ENCODE measurements around the gene WDR33.
"Not testable (repeated sequence)": the region's sequence is repeated elsewhere in the genome, so short reads cannot be mapped to it uniquely, and the experiment has no call there.

WDR33 gene

DNA sequence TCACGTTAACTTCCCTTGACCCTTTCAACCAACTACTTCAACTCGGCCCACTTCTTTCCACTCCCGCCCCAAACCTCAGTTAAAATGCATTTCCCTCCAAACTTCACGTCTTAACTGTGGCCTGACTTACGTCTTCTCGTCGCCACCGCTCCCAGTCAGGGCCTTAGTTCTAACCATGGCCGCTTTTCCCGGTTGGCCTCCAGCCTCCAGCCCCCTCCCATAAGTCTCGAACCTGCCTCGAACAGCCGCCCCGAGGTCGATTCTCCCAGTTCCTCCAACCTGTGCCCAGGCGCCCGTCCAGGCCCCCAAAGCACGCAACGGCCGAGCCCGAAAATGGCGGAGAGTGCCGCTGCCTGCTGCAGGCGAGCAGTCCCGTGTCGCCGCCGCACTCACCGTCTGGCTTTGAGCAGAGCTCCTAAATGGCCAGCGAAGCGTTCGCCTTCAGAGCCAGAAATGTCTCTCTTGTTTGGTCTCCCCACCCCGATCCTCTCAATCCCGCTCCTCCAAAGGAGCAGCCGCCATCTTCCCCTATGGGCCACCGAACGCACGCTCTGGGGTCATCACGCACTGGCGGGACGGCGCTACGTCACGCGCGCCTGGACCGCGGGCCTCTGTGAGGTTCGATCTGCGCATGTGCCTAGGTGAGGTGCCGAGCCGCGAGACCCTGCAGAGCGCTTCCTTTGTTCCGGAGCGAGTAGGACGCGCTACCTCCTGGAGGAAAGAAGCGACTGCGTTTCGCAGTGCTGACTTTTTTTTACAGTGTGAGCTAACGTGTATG is at the start of gene WDR33:
TSS of gene WDR33 (minus strand) at position 553 of the 778 bp plus-strand sequence. CDS start 40,190 bp downstream, outside the sequence.
- peak; percentile 95 for DNase-seq (ENCODE audit: low read depth)

DNA sequence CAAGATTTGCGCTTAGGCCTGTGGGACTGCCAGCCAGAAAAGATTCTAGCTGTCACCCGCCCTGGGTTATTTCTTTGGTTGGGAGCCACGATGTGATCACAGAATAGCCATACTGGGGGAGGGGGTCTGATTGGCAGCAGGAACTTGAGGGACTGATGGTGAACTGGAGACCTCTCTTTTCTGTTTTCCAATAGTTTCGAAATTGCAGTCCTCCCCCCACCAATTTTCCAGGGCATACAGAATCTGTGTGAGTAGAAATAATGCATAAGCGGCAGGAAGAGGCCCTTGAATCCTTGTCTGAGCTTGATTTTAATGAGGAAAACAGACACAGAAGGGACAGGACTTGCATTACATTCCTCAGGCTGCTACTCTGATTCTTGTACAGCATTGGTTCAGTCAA is 49.2 kb upstream of the WDR33 start:
- DNase-seq (ENCODE audit: low read depth) = no peak

DNA sequence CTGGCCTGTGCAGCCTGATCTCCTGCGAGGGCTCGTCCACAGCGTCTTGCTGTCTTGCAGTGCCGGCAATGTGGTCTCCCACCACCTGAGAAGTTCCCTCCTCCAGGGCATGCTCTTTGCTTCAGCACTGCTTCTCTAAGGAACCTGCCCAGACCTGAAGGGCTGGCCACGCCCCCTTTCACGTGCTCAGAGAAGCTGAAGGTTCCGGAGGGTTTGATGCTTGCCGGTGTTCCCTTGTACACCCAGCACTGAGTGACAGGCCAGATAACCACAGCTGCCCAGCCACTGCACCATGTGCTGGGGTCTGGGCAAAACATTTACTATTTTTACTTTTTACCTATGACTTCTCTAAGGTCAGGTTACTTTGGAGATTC is 48.7 kb upstream of the WDR33 start:
- DNase-seq (ENCODE audit: low read depth) = peak; percentile 38

DNA sequence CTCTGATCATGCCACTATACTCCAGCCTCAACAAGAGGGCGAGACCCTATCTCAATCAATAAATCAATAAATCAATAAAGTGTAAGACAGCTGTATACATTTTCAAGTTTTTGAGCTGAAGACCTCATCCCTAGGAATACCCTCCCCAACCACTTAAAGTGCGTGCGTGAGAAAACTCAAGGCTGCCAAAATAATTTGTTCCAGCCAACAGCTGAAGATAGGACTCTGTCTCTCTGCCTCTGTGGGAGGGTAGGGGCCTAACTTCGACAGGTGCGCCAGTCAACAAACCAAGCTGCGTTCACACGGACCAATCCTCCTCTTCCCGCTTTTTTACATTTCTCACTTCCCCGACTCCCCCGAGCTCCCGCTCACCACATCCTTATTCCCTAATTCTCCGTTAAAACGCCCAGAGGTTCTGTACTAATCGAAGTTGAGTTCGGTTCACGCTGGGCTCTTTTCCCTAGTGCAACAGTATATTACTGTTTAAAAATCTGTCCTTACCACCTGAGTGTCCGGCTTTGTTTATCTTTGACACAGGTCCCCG is 46.4 kb upstream of the WDR33 start:
- DNase-seq (ENCODE audit: low read depth) = peak; percentile 8

DNA sequence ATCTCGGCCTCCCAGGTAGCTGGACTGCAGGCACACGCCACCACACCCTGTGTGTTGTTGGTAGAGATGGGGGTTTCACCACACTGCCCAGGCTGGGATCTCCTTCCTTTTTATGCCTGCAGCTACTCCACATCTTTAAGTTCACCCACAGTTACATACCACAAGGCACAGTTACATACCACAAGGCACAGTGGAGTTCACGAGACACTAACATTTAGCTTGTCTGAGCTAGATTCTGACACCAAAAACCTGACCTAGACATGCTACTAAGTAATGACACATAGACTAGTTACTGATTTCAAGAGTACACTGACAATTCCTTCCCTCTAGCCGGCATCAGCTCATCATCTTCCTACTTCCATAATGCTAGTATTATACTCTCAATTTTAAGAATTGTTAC is 42.7 kb upstream of the WDR33 start:
- no peak for DNase-seq (ENCODE audit: low read depth)

DNA sequence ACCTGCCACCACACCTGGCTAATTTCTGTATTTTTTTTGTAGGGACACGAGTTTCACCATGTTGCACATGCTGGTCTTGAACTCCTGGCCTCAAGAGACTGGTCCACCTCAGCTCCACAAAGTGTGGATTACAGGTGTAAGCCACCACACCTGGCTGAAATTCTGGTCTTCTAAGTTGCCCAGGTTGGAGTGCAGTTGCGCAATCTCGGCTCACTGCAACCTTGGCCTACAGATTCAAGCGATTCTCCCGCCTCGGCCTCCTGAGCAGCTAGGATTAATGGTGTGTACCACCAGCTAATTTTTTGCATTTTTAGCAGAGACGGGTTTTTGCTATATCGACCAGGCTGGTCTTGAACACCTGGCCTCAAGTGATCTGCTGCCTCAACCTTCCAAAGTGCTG is 41.4 kb upstream of the WDR33 start:
- no peak for DNase-seq (ENCODE audit: low read depth)

DNA sequence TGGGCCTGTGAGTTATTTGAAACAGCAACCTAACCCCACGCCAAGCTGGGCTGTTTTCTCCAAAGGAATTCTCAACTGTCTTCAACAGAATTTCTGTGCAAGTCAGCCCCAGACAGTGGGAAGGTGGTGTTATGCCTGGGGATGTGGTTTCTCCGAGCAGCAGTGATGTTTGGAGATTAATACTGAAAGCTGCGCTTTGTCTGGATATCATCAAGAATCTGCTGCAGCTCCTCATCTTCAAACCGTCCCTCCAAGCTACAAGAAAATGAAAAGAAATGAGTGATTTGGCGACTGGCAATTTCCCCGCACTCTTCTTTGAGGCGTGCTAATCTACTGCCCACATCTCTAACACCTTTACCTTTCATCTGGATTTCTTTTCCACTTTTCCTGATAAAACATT is 37.0 kb upstream of the WDR33 start:
- DNase-seq (ENCODE audit: low read depth) = no peak

DNA sequence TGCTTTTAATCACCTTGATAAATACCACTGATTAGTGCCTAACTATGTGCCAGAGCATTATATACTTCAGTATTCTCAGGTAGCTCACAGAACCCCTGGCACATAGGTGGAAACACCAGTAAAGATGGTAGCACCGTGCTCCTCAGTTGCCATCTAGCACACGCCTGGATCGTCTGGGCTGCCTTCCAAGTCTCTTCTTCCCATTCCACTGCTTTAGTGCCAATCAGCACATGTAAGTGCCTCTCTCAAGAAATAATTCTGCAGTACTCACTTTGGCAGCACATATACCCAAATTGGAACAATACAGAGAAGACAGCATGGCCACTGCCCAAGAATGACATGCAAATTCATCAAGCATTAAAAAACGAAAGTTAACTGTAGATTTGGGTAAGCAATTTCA is 34.0 kb upstream of the WDR33 start:
- DNase-seq (ENCODE audit: low read depth) = no peak

DNA sequence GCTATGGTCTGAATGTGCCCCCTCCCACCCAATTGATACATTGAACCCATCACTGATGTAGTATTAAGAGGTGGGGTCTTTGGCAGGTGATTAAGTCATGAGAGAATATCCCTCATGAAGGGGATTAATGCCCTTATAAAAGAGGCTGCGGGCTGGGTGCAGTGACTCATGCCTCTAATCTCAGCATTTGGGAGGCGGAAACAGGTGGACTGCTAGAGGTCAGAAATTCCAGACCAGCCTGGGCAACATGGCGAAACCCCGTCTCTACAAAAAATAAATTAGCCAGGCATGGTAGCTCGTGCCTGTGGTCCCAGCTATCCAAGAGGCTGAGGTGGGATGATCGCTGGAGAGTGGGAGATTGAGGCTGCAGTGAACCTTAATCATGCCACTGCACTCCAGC is 32.7 kb upstream of the WDR33 start:
- DNase-seq (ENCODE audit: low read depth) = no peak

DNA sequence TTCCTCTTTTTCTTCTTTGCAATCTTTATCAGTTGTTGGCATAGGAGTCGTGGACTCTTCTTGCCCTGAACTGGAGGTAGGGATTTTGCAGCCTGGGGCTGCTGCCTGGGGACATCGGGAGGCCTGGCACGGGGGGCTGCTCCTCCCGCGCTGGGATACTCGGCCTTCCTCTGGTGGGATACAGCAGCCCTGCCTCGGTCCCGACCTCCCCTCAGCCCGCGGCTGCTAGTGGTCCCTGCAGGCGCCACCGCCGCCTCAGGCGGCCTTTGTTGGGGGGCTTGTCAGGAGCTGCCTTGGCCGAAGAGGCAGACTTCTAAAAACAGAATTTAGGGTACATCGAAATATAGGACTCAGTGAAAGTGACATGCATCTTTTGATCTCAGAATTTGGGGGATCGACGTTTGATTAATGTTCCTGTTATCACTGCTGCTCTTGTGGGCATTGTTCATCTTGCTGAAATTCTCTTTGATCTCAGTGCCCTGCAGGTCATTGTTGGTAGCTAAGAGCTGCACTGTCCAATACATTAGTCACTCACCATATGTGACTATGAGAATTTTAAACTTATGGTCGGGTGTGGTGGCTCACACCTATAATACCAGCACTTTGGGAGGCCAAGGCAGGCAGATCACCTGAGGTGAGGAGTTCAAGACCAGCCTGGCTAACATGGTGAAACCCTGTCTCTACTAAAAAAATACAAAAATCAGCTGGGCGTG is 30.7 kb upstream of the WDR33 start:
- no peak for DNase-seq (ENCODE audit: low read depth)

DNA sequence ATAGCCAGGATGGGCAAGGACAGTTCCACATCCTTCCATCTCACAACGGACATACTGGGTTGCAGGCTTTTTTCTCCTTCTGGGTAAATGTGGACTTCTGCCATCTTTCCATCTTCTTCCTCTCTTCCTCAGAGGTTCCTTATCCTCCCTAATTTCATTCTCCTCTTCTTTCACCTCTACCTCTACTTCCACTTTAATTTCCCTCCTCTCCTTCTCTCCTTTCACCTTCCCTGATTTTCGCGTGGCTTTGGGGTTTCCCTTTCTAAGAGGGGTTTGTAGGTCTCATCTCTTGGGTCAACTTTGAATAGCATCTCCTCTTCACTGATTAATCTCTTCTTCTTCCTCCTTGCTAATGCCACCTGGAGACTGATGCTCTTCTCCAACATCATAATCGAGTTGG is 29.9 kb upstream of the WDR33 start:
- no peak for DNase-seq (ENCODE audit: low read depth)

DNA sequence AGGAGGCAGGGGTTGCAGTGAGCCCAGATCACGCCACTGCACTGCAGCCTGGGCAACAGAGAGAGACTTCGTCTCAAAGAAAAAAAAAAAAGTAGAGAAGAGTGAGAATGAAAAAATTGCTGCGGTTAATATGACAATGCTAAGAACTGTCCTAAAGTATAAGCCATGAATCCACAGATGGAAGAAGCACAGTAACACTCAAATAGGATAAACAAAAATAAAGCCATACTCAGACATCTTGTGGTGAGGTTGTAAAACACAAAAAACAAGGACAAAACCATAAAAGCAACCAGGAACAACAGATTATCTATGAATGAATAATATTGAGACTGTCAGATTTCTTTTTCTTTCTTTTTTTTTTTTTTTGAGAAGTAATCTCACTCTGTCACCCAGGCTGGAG is 24.0 kb upstream of the WDR33 start:
- no peak for DNase-seq (ENCODE audit: low read depth)

DNA sequence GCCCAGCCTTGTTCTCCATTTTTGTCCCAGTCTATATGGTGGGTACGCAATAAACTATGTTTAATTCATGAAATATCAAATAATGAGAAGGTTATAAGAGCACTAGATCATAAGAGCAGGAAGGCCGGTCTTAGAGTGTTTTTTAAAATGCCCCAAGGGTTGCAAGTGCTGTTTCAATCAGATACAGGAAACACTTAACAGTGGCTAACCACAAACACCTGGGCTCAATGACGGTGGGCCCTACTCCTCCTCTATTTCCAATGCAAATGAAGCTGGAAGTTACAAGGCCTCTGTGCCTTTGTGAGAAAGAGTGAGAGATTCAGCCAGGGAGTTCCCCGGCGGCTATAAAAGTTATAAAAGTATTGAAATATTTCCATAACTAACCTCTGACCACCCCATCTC is 18.9 kb upstream of the WDR33 start:
- peak; percentile 48 for DNase-seq (ENCODE audit: low read depth)

DNA sequence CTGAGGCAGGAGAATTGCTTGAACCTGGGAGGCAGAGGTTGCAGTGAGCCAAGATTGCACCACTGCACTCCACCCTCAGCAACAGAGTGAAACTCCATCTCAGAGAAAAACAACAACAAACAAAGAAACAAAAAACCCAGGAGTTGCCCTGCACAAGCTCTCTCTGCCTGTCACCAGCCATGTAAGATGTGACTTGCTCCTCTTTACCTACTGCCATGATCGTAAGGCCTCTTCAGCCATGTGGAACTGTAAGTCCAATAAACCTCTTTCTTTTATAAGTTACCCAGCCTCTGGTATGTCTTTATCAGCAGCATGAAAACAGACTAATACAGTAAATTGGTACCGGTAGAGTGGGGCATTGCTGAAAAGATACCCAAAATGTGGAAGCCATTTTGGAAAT is 15.7 kb upstream of the WDR33 start:
- DNase-seq (ENCODE audit: low read depth) = not testable (repeated sequence)

DNA sequence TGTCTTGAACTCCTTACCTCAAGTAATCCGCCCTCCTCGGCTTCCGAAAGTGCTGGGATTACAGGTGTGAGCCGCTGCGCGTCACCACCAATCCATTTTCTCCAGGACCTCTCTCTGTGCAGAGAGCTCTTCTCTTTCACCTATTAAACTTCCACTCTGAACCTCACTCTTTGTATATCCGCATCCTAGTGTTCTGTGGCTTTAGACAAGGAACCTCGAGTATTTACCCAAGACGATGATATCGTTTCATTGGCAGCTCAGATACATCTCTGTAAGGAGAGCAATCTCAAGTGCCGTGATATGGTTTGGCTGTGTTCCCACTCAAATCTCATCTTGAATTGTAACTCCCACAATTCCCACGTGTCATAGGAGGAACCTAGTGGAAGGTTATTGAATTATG is 15.1 kb upstream of the WDR33 start:
- DNase-seq (ENCODE audit: low read depth) = no peak

DNA sequence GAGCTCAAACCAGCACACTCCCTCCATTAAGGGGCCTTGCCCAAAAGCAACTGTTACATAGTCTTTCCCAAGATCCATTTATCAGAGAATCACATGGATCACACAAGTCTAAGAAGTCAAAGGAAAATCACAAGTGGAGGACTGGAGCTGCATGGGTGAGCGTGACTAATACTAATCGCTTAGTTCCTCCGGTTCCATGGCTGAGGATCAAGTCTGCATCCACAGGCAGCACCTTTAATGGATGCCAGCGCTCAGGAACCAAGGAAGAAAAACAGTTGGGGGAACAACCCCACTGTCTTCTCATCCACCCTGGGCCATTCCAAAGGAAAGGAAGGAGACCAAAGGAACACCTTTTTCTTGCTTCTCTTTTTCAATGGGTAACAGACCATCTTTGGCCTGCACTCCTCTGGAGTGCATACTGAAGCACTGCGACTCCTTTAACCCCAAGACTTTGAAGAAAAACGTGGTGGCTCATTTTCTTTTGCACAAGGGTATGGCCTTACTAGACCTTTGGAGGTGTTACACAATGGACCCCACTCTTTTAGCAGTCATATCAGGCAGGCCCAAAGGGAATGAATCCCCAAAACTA is 9.2 kb upstream of the WDR33 start:
- DNase-seq (ENCODE audit: low read depth) = no peak

DNA sequence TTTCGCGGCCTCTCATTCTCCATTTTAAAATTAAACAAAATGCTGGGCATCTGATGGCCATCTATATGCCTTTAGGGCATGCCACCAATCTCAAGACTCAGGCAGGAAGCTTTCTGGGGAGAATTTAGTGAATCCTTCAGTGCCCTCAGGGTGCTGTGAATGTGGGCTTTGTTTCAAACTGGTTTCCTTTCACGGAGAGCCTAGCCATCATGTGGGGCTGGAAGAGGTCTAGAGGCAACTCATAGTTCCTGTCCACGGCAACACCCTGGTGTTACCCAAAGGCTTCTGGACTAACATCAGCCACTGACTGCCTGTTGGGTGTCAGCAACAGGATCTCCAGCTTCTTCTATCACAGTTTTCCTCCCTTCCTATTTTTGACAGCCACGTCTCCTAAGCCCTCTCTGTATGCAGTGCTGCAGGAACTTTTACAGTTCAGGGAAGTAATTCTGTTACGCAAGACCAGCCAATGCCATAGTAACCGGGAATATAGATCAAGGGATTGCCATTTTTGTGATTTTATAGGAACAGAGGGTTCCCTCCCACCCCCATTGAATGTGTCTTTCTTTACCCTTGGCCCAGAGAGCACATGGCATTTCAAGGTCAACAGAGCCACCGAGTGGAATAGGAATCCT is 7.9 kb upstream of the WDR33 start:
- DNase-seq (ENCODE audit: low read depth) = no peak

DNA sequence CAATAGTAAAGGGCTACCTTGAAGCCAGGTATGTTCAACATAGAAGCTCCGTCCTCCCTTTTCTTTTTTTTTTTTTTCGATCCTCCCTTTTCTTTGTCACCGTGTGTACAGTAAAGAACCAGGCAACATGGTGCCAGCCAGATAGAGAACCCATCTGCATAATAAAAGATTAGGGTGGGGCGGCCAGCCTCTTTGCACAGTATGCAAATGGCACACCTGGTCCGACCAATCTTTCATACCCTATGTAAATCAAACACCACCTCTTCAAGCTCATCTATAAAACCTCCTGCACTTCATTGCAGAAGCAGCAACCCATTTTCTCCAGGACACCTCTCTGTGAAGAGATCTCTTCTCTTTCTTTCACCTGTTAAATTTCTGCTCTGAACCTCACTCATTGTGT is 7.3 kb upstream of the WDR33 start:
- DNase-seq (ENCODE audit: low read depth) = no peak

DNA sequence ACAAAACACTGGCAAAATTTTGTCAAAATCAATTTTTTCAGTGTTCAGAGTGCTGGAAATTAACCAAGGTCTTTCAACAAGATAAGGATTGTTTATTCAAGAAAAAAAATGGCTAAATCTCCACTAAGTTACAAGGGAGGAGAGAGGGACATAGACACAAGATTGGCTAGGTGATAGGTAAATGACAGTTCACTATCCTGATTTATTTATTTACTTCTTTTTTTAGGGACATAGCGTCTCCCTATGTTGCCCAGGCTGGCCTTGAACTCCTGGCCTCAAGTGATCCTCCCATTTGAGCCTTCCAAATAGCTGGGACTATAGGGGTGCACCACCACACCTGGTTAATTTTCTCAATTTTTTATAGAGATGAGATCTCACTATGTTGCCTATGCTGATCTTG is 3.7 kb upstream of the WDR33 start:
- no peak for DNase-seq (ENCODE audit: low read depth)

DNA sequence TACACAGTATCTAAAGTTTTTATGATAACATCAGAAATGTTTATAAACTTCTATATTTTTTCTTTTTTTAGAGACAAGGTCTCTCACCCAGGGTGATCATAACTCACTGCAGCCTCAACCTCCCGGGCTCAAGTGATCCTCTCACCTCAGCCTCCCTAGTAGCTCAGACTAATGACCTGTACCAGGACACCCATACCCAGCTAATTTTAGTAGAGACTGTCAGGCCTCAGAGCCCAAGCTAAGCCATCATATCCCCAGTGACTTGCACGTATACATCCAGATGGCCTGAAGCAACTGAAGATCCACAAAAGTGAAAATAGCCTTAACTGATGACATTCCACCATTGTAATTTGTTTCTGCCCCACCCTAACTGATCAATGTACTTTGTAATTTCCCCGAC is 1.5 kb upstream of the WDR33 start:
- not testable (repeated sequence) for DNase-seq (ENCODE audit: low read depth)

DNA sequence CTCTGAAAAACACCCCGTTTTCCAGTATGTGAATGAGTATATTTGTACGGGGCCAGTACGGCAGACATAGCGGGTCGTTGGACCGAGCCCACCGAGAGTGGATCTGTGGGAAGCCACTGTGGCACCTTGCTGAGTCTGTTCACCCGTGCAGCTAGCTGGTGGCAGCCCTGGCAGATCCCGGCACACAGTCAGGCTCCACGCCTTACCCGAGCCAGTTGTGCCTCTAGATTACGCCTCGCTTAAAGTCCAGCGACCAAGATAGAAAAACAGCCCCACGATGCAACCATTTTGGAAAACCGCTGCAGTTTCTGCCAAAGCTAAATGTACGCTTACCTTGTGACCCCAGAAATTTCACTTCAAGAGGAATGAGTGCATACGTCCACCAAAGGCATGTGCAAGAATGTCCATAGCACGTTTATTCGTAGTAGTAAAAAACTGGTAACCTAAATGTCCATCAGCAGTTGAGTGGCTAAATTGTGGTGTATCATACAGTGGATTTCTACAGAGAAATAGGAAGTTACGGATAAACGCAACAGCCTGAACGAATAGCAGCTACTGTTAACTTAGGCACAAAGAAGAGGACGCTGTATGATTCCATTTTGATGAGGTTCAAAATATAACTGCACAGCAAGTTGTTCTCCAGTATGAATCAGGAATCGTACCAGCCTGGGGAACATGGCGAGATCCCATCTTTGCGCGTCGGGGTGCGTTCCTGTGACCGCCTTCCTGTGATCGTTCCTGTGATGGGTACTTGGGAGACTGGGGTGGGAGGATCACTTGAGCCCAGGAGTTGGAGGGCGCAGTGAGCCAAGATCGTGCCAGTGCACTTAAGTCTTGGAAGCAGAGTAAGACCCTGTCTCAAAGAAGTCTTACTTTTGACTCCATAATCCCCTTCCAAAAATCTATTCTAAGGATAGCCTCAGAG is 688 bp upstream of the WDR33 start:
- no peak for DNase-seq (ENCODE audit: low read depth)
